ENCODE results near the gene LANCL2.

DNA sequence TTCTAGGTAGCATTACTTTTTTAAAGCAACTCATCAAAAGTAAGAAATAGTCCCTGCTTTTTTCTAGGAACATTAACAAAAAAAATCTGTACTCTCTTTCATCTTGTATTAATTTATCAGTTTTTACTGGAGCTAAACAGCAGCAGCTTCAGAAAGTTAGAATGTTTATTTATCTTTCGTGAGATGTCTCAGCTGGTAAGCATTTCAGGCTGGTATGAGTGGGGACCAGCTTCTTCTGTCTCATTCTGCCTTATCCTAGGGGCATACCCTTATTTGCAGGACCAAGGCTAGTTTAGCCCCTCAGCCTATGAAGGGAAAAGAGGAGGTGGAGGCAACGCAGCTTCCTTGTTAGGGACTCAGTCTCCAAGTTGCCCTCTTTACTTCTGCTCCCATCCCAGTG, 35.1 kb downstream of the LANCL2 start:
- TF ChIP-seq, protein P1, sequence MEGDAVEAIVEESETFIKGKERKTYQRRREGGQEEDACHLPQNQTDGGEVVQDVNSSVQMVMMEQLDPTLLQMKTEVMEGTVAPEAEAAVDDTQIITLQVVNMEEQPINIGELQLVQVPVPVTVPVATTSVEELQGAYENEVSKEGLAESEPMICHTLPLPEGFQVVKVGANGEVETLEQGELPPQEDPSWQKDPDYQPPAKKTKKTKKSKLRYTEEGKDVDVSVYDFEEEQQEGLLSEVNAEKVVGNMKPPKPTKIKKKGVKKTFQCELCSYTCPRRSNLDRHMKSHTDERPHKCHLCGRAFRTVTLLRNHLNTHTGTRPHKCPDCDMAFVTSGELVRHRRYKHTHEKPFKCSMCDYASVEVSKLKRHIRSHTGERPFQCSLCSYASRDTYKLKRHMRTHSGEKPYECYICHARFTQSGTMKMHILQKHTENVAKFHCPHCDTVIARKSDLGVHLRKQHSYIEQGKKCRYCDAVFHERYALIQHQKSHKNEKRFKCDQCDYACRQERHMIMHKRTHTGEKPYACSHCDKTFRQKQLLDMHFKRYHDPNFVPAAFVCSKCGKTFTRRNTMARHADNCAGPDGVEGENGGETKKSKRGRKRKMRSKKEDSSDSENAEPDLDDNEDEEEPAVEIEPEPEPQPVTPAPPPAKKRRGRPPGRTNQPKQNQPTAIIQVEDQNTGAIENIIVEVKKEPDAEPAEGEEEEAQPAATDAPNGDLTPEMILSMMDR (IDR thresholded peaks at IDR 0.05) = no peak
- TF ChIP-seq POLR2A (IDR thresholded peaks at IDR 0.05) = no peak
